DLD1 (cell line): ENCODE measurements around the gene CERS5.

Experiments used
- in situ Hi-C: cut with HindIII; loops from 2 replicates; pipeline ENCODE4 v1.10.0; 2017; ENCODE audit warnings: low sequenced_read_pairs

The CERS5 gene

GRCh38 chr12:50167049-50167828, at the start of gene CERS5:
CERS5 (minus strand) TSS chr12:50167369; CDS start chr12:50167297, 72 bp downstream.
- in situ Hi-C loops = no loop called here

- in situ Hi-C loops = no loop called here
These were observed 47.9 kb upstream of the CERS5 start for GRCh38 chr12:50215033-50215432.

- in situ Hi-C loops = no loop called here
These were observed 46.8 kb upstream of the CERS5 start for GRCh38 chr12:50214018-50214417.

- in situ Hi-C loops = no loop called here
These were observed 46.3 kb upstream of the CERS5 start for GRCh38 chr12:50213439-50213838.

- in situ Hi-C loops = no loop called here
These were observed 44.9 kb upstream of the CERS5 start for GRCh38 chr12:50212071-50212467.

GRCh38 chr12:50211392-50212070, 44.4 kb upstream of the CERS5 start:
- in situ Hi-C loops = no loop called here

- in situ Hi-C loops = no loop called here
These were observed 40.3 kb upstream of the CERS5 start for GRCh38 chr12:50207424-50207823.

- in situ Hi-C loops = no loop called here
These were observed 38.5 kb upstream of the CERS5 start for GRCh38 chr12:50205648-50206047.

- in situ Hi-C loops = no loop called here
These were observed 36.5 kb upstream of the CERS5 start for GRCh38 chr12:50203691-50204090.

GRCh38 chr12:50201987-50202521, 34.9 kb upstream of the CERS5 start:
- in situ Hi-C loops = no loop called here

- in situ Hi-C loops = no loop called here
These were observed 33.5 kb upstream of the CERS5 start for GRCh38 chr12:50200552-50201273.

- in situ Hi-C loops = loop anchor here (25.0 kb wide), 1 partner anchor 88 kb away; the partner anchor contains the start of gene LIMA1
These were observed 31.7 kb upstream of the CERS5 start for GRCh38 chr12:50198829-50199228.

GRCh38 chr12:50197297-50197727, 30.1 kb upstream of the CERS5 start:
- in situ Hi-C loops = loop anchor here (25.0 kb wide), 1 partner anchor 90 kb away; the partner anchor contains the start of gene LIMA1

GRCh38 chr12:50196537-50196936, 29.4 kb upstream of the CERS5 start:
- in situ Hi-C loops = loop anchor here (25.0 kb wide), 1 partner anchor 91 kb away; the partner anchor contains the start of gene LIMA1

- in situ Hi-C loops = loop anchor here (25.0 kb wide), 1 partner anchor 91 kb away; the partner anchor contains the start of gene LIMA1
These were observed 28.7 kb upstream of the CERS5 start for GRCh38 chr12:50195832-50196231.

GRCh38 chr12:50192908-50193307, 25.7 kb upstream of the CERS5 start:
- in situ Hi-C loops = loop anchor here (25.0 kb wide), 1 partner anchor 94 kb away; the partner anchor contains the start of gene LIMA1

- in situ Hi-C loops = loop anchor here (25.0 kb wide), 1 partner anchor 95 kb away; the partner anchor contains the start of gene LIMA1
These were observed 25.1 kb upstream of the CERS5 start for GRCh38 chr12:50192236-50192635.

- in situ Hi-C loops = loop anchor here (25.0 kb wide), 1 partner anchor 96 kb away; the partner anchor contains the start of gene LIMA1
These were observed 23.7 kb upstream of the CERS5 start for GRCh38 chr12:50190859-50191258.

- in situ Hi-C loops = loop anchor here (25.0 kb wide), 1 partner anchor 98 kb away; the partner anchor contains the start of gene LIMA1
These were observed 21.9 kb upstream of the CERS5 start for GRCh38 chr12:50188875-50189575.

- in situ Hi-C loops = loop anchor here (25.0 kb wide), 1 partner anchor 99 kb away; the partner anchor contains the start of gene LIMA1
These were observed 21.1 kb upstream of the CERS5 start for GRCh38 chr12:50188241-50188781.
